Astrocyte of the hippocampus (primary cell): ENCODE measurements around the gene EML5.
A peak's percentile ranks its signal among the peaks of the same experiment; 100 is the strongest.
"Not testable (repeated sequence)": the region's sequence is repeated elsewhere in the genome, so short reads cannot be mapped to it uniquely, and the experiment has no call there.

ENCODE experiments used
- DNase-seq: peaks from one replicate; pipeline ENCODE4 v3.0.0; 2011; ENCODE audit warnings: low read depth, low spot score

The EML5 gene

DNA sequence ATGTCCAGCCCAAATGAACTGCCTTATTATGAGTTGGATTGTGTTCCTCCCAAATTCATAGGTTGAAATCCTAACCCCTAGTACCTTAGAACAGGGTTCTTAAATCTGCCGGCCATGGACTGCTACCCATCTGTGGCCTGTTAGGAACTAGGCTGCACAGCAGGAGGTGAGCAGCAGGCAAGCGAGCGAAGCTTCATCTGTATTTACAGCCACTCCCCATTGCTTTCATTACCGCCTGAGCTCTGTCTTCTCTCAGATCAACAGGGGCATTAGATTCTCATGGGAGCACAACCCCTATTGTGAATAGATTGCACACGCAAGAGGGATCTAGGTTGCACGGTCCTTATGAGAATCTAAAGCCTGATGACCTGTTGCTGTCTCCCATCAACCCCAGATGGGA lies 9.8 kb upstream of the EML5 start:
- DNase-seq: no peak

DNA sequence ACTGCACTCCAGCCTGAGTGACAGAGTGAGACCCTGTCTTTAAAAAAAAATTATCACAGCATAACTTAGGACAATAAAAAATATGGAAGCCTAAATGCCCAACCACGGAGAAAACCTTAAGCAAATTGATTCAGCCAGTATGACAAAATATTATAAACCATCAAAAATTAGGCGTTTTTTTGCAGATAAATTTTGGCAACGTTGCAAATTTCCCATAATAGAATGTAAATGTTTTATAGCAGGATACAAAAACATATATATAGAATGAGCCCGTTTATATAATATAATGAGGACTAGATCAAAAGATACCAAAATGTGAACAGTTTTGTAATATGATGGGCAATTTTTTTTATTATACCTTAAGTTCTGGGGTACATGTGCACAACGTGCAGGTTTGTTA lies 6.8 kb upstream of the EML5 start:
- DNase-seq: no peak

DNA sequence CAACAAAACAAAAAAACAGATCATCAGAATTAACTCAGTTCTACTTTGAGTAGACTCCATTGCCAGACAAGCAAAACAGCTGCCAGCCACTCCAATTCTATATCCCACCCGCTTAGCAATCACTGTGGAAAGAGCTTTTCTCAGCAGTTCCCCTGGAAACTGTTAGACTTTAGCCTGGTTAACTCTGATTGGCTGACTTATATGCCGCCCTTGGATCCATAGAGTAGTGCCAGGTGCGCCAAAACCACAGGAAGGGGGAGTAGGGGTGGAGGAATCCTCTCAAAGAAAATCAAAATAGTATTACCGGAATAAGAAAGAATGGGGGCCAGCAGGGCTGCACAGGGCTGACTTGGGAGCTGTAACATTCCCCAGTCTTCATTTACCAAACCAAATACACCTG lies 5.4 kb upstream of the EML5 start:
- no peak for DNase-seq

DNA sequence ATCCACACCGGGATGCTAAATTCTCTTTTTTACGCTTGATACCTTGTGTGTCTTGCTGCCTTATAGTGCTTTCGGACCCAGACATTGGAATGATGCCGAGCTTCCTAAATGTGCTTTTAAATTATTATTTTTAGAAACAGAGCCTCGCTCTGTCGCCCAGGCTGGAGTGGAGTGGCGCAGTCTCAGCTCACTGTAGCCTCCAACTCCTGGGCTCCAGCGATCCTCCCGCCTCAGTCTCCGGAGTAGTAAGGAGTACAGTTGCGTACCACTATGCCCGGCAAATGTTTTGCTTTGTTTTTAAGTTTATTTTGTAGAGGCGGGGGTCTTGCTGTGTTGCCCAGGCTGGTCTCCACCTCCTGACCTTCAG lies 489 bp upstream of the EML5 start:
- no peak for DNase-seq

DNA sequence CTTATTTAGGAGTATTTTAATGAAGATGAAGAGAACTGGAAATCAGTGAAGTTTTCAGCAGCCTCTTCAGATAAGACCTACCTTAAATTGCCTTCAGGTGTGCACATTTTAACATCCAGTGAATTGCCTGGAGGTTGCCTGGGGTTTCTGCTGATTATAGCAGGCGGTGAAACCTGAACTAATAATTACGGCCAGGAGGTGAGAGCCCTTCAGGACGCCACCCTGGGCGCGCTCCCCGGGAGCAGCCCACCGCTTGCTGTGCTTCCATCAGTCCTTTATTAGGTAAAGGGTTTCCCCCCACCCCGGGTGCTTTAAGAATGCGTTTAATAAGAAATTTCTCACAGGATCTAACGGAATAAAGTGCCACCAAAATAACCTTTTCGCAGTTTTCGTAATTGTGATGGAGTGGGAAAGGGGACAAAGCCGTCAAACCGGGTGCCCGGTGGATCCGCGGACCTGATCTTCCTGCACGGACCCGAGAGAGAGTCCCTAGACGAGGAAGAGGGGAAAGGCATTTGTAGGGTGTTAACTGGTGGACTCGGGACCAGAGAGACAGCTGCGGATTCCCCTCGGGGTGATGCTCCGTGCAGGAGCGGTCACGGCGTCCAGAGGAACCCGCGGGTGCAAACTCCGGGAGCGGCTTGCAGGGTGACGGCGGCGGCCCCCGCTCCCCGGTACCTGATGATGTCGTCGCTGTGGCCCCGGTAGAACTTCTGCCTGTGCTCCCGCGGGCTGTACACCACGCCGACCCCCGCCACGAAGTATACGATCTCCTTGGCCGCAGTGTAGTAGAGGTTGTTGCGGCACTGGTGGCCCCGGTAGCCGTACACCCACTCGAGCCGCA lies 902 bp downstream of the EML5 start:
- no peak for DNase-seq

GRCh38 chr14:88791252-88791621 lies 1.5 kb downstream of the EML5 start:
- no peak for DNase-seq

DNA sequence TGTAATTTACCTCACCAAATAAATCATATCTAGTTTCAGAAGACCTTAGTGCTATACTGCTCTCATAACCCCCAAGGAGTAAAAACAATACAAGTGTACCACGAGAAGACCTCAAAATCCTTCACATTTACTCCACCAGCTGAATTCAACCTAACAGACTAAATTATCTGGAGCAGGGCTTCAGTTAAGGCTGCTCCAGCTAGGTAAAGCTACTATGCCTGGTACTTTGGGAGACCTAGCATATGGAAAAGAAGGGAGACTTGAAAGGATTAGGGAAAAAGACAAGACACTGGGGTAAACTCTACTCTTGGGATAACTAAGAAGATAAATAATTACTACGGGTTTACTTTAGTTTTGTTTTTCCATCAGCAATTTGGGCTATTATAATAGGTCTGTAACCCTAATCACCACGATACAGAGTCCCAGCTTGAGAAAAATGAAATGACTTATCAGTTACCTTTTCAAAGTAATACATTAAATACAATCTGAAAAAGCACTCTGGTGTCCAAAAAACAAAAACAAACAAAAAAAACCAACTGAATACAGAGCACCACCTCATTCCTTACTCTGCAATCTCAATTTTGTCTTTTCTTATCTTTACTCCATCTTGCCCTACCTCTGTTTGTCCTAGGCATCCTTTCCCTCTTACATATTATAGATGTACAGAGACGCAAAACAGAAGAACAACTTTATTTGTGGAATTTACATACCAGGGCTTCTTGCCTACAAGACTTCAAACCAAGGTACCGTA lies 2.1 kb downstream of the EML5 start:
- no peak for DNase-seq

- not testable (repeated sequence) for DNase-seq
Measured at GRCh38 chr14:88789573-88789972, 3.2 kb downstream of the EML5 start.

DNA sequence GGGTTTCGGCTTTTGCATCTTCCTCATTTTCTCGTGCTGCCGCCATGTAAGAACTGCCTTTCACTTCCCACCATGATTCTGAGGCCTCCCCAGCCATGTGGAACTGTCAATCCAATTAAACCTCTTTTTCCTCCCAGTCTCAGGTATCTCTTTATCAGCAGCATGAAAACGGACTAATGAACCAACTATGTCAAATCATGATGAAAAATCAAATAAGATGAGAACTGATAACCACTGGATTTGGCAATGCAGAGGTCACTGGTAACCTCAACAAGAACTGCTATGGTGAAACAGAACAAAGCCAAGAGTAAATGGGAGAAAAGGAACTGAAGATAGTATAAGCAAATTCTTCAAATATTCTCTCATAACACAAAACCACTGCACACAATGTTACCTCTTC lies 6.0 kb downstream of the EML5 start:
- DNase-seq: no peak

DNA sequence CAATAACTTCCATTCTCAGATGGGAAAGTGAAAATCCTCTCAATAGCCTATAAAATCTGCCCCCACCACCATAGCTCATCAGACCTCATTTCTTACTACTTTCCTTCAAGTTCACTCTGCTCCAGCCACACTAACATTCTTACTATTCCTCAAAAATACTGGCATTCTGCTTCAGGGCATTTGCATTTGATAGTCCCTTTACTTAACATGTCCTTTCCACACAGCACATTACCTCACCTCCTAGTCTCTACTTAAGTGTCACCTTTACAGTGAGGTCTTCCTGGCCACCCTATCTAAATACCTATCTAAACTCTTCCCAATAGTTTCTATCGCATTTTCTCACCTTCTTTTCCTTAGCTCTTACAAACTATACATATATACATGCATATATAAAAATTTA lies 6.8 kb downstream of the EML5 start:
- no peak for DNase-seq

- no peak for DNase-seq
Measured at GRCh38 chr14:88775532-88775931, 17.2 kb downstream of the EML5 start.

DNA sequence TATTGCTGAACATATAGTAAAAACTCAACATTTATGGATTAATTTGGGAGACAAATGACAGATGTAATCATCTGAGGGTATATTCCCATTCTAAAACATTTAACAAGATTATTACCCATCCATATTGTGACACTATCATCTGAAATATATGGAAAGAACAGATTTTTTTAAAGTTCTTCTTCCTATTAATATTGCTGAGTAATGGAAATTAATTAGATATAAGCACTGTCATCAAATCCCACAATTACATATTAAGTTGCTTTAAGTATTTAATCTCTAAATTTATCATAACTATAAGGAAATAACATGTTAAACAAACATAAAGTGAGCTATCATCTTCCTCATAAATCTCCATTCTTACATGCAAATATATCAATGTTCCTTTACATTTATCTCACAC lies 22.0 kb downstream of the EML5 start:
- DNase-seq: no peak

DNA sequence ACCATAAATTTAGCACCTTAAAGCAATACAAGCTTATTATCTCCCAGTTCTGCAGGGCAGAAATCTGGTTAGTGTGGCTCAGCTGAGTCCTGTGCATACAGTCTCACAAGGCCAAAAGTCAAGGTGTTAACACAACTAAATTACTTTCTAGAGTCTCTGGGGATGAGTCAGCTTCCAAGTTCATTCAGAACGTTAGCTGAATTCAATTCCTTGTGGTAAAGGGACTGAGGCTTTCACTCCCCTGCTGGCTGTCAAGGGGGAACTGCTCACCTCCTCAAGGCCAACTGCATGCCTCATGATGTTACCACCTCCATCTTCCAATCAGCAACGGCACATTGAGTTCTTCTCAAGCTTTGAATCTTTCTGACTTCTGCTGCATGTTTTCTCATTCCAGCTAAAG lies 27.6 kb downstream of the EML5 start:
- peak; percentile 73 for DNase-seq

- no peak for DNase-seq
Measured at GRCh38 chr14:88753873-88754272, 38.9 kb downstream of the EML5 start.

- no peak for DNase-seq
Measured at GRCh38 chr14:88750945-88751344, 41.8 kb downstream of the EML5 start.

- no peak for DNase-seq
Measured at GRCh38 chr14:88750413-88750812, 42.3 kb downstream of the EML5 start.

- DNase-seq: no peak
Measured at GRCh38 chr14:88749139-88749538, 43.6 kb downstream of the EML5 start.

DNA sequence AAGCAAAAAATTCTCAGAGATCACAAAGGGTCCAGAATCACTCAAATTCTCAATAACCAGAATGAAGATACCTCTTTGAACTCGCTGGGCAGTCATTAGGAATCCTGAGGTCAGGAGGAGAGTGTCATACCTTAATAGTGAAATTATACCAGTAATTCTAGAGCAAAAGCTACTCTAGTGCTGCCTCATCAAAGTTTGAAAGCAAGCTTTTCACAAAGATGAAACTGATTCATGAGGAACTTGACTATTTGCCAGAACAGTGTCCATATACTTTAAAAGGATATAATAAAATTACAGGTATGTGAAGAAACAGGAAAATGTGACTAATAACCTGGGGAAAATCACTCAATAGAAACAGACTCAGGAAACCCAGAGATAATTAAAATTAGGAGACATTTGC lies 44.5 kb downstream of the EML5 start:
- DNase-seq: no peak

DNA sequence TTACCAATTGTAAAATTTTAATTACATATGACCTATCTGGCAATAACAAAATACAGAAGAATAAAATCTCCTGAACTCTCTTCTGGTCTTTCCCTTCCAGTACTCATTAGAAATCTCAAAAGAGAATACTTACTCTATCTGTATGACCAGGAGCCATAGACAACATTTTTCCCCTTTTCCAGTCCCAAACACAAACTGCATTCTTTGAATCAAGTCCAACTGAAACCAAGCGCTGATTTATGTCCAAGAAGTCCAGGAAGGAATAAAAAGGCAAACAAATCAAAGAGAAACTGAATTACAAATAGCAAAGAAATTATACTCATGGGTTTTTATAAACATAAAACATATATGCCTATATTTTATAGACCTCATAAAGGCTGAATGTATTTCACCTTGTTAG lies 46.7 kb downstream of the EML5 start:
- DNase-seq: peak; percentile 57

DNA sequence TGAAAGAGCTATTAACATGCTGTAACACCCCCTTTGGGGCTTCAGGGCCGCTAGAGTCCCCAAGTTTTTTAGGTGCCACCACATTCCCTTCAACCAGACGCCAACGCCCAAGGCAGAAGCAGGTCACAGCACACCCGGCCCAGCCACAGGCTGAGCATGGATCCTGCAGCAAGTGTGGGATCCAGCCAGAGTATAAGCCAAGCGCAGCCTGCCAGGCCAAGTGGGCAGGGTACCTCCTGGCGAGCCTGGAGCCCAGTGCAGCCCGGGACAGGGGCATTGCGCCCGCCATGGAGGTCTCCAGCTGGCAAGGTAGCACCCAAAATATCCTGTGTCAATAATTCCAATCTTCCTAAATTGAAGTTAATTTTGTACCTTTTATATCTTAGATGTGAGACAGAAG lies 55.5 kb downstream of the EML5 start:
- DNase-seq: no peak

DNA sequence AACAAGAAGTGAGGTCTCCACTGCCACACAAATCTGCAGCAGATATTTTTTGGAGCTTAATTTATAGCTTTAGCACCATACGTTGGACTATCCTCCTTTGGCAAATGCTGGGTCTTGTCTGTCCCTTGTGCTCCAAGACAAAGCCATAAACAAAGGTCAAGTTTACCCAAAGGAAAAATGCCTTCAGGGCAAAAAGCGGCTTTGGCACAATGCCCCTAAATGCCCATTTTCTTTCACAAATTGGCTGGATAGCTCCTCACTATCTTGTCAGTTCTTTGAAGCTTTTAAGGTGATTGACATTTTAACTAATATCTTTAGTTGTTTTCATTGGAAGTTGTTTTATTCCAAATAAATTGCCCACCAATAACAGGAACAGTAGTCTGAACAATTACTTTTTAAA lies 59.6 kb downstream of the EML5 start:
- no peak for DNase-seq

- no peak for DNase-seq
Measured at GRCh38 chr14:88729159-88729558, 63.6 kb downstream of the EML5 start.

- DNase-seq: no peak
Measured at GRCh38 chr14:88727057-88727456, 65.7 kb downstream of the EML5 start.
